ENCODE measurements around the gene TM4SF4. TPM values are rescaled to one million over a fixed set of nuclear protein-coding genes. Genes with fewer than 3 reads are reported as not detected.

TM4SF4 gene
- total RNA-seq, 6 experiments from 2014 or later = 210 to 473 (median 316) TPM

DNA sequence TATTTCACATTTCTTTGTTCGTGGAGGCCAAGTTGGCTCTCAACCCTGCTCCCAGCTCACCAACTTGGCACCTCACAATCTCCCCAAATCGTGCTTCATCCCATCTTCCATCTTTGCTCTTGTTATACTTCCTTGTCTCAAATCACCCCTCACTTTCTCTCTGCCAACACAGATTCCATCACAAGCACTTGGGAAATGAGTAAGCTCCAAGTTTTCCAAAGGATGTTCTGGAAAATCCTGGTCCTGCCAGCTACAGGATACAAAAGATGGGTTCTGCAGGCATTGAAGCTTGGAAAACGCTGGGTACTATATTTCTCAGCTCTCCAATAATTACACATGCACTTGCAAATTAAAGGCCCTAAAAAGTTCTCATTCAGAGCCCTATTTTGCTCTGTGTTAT is 4.1 kb upstream of the TM4SF4 start:
- peak overlapping the region in 1 of 3 donors; percentile 12 for H3K27ac ChIP-seq
- WGBS (ENCODE audit: insufficient coverage, low coverage, low lambda C conversion rate, missing lambda C conversion rate) = 71% methylated on average over 3 of the region's 3 CpGs
- no peak for DNase-seq
- H3K9me3 ChIP-seq = no peaks in the 10 kb centered on the region
- H3K36me3 ChIP-seq = no peaks in the 10 kb centered on the region
- peaks cover 0 to 46% (median 17%) of the 10 kb centered on the region in 4 donors for H3K4me1 ChIP-seq
- H3K27me3 ChIP-seq = no peaks in the 10 kb centered on the region
- TF ChIP-seq, protein P1, sequence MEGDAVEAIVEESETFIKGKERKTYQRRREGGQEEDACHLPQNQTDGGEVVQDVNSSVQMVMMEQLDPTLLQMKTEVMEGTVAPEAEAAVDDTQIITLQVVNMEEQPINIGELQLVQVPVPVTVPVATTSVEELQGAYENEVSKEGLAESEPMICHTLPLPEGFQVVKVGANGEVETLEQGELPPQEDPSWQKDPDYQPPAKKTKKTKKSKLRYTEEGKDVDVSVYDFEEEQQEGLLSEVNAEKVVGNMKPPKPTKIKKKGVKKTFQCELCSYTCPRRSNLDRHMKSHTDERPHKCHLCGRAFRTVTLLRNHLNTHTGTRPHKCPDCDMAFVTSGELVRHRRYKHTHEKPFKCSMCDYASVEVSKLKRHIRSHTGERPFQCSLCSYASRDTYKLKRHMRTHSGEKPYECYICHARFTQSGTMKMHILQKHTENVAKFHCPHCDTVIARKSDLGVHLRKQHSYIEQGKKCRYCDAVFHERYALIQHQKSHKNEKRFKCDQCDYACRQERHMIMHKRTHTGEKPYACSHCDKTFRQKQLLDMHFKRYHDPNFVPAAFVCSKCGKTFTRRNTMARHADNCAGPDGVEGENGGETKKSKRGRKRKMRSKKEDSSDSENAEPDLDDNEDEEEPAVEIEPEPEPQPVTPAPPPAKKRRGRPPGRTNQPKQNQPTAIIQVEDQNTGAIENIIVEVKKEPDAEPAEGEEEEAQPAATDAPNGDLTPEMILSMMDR (IDR thresholded peaks at IDR 0.05) = no peak
- no peak for TF ChIP-seq POLR2A (IDR thresholded peaks at IDR 0.05)
- intact Hi-C loops (cut with DNase I) = loop anchor here (5.0 to 10.0 kb wide), 2 partner anchors 68 to 76 kb away; no protein-coding TSS in a partner anchor
- no peak overlapping the region for H3K4me3 ChIP-seq
- no peak for ATAC-seq

DNA sequence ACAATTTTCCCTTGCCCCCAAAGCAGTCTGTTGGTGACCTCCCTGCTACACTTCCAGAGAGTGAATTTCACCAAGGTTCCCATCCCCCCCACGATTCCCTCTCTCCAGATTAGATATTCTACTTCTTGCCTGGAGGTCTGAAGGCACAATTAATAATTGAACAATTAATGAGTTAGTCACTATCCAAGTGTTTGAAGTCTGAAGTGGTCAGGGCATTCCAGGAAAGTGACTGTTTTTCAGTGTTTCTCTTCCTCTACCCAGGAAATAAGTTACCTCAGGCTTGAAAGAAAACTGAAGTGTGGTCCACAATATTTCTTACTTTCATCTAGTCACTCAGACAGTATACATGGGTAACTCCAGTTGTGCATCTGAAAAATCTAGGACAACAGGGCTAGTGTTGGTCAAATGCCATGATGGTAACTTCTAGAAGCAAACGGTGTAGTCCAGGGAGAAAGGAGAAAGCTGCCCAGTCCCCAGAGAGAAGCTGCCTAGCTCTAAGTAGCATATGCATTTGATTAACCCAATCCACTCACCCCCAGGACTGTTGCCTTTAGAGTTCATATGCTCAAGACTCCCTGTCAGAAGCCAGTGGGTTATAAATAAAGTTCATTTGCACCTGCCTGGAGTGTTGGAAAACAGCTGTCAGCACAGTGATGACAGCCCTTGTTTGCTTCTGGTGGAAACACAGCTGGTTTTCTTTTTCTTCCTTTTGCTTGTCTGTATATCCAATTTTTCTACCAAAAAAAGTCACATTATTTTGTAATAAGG is 2.3 kb upstream of the TM4SF4 start:
- Histone ChIP-seq H3K27me3 (no peaks in the 10 kb centered on the region), H3K27ac (peak overlapping the region in 1 of 3 donors; percentile 13), H3K9me3 (no peaks in the 10 kb centered on the region), H3K36me3 (no peaks in the 10 kb centered on the region), H3K4me3 (no peak overlapping the region), H3K4me1 (peaks cover 0 to 41% (median 16%) of the 10 kb centered on the region in 4 donors)
- intact Hi-C loops (cut with DNase I) = loop anchor here (5.0 to 10.0 kb wide), 2 partner anchors 70 to 77 kb away; no protein-coding TSS in a partner anchor
- TF ChIP-seq, protein P1 (IDR thresholded peaks at IDR 0.05) = no peak
- no peak for TF ChIP-seq POLR2A (IDR thresholded peaks at IDR 0.05)
- ATAC-seq (no peak), DNase-seq (no peak)
- 50% methylated on average over 2 of the region's 2 CpGs for WGBS (ENCODE audit: insufficient coverage, low coverage, low lambda C conversion rate, missing lambda C conversion rate)

DNA sequence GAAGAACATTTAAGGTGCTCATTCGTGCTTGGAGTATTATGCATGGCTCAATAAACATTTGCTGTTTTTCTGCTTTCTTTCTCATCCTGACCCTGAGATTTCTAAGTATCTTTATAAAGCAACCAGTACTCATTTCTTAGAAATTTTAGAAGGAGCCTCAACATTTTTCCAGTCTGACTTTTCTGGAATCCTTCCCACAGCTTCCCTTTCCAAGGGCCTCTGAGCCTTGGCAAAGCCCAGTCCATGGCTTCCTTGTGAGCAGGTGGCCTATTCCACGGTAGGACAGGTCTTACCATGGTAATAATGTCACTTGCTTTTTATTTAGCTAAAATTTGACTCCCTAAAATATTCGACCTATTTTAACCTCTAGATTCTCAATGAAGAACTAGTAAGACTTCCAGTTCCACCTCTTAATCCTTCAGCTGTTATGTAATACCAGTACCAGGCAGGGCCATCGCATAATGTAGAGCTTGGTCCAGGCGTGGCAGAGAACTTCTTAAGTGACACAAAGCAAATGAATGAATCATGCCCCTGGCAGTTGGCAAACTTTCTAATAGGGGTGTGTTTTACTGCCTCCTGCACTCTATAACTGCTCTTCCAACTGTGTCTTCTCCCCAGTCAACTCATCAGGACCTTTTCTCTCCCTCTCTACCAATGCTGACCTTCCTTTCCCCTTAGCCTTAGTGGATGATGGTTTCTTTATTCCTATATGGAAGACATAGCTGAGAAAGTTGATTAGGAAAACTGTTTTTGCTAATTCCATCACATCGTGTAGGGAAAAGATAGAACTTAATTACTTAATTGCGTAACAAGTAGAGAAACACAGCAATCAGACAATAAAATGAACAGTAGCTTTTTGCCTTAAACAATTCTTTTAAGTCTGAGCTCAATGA is 894 bp upstream of the TM4SF4 start:
- Histone ChIP-seq H3K4me1 (peaks cover 0 to 34% (median 12%) of the 10 kb centered on the region in 4 donors), H3K9me3 (no peaks in the 10 kb centered on the region), H3K27ac (peak overlapping the region; percentile 73 to 98 (median 93)), H3K27me3 (no peaks in the 10 kb centered on the region), H3K36me3 (no peaks in the 10 kb centered on the region), H3K4me3 (peak overlapping the region in 1 of 3 donors; percentile 5)
- 21% methylated on average over 7 of the region's 7 CpGs for WGBS (ENCODE audit: insufficient coverage, low coverage, low lambda C conversion rate, missing lambda C conversion rate)
- ATAC-seq (peak; percentile 55 to 62 (median 58)), DNase-seq (peak in 1 of 3 donors; percentile 31)
- TF ChIP-seq, protein P1 (IDR thresholded peaks at IDR 0.05) = no peak
- TF ChIP-seq POLR2A (IDR thresholded peaks at IDR 0.05) = peak; percentile 11
- intact Hi-C loops (cut with DNase I) = loop anchor here (5.0 to 10.0 kb wide), 2 partner anchors 71 to 79 kb away; no protein-coding TSS in a partner anchor

DNA sequence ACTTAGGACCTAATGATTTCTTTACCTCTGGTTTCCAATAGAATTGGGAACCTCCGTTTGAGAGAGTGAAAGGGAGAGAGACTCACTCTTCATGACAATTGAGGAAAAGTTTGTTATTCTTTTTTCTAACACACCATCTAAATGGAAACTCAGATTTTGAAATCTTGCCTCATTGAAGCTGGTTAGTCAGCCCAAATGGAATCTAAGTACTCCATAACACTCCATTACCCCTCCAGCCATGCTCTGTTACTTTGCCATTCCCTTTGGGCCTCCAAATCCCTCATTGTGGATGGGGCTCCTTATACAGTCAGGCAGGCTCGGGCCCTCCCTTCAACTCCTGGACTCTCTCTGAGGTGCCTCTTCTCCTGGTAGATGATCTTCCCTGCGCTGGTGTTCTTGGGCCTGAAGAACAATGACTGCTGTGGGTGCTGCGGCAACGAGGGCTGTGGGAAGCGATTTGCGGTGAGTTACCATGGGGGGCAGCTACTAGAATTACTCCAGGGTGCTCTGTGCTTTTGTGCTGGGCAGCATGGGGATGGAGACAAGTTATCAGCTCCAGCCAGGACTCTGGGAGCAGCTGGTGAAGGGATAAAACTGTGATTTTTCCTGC is 1.1 kb downstream of the TM4SF4 start:
- H3K4me3 ChIP-seq = peak overlapping the region; percentile 38 to 61 (median 57)
- intact Hi-C loops (cut with DNase I) = loop anchor here in 1 of 2 donors (10.0 kb wide), 1 partner anchor 81 kb away; no protein-coding TSS in a partner anchor
- 33% methylated on average over 6 of the region's 7 CpGs for WGBS (ENCODE audit: insufficient coverage, low coverage, low lambda C conversion rate, missing lambda C conversion rate)
- H3K9me3 ChIP-seq = no peaks in the 10 kb centered on the region
- H3K27ac ChIP-seq = peak overlapping the region; percentile 73 to 98 (median 93)
- peaks cover 0 to 15% (median 0%) of the 10 kb centered on the region in 4 donors for H3K36me3 ChIP-seq
- TF ChIP-seq, protein P1 (IDR thresholded peaks at IDR 0.05) = no peak
- no peak for TF ChIP-seq POLR2A (IDR thresholded peaks at IDR 0.05)
- no peaks in the 10 kb centered on the region for H3K27me3 ChIP-seq
- ATAC-seq (peak; percentile 3 to 22 (median 12)), DNase-seq (peak in 1 of 3 donors; percentile 50)
- H3K4me1 ChIP-seq = peaks cover 0 to 41% (median 14%) of the 10 kb centered on the region in 4 donors
